Sigmoid colon (tissue), 3 donors: Measurements from ENCODE around the gene TMPRSS4.

Experiments used
- CTCF ChIP-seq, 4 experiments: fragments of 450-650 bp in 3 of 4; fragments of 200-600 bp in 1 of 4; IDR thresholded peaks; one replicate each; pipeline ENCODE4 v1.5.1; 2016 to 2019; ENCODE audit warnings: antibody characterized with exemption in 4 of 4, mild to moderate bottlenecking in 3 of 4, moderate library complexity in 2 of 4
- POLR2A ChIP-seq, 2 donors: fragments of 450-650 bp; IDR thresholded peaks; one replicate each; pipeline ENCODE4 v1.6.1; 2016; ENCODE audit warnings: antibody characterized with exemption in 2 of 2, mild to moderate bottlenecking in 2 of 2, moderate library complexity in 2 of 2

- TF ChIP-seq POLR2A (IDR thresholded peaks at IDR 0.05) (no peak), CTCF (IDR thresholded peaks at IDR 0.05) (no peak)
These were observed 24.2 kb upstream of the TMPRSS4 start for GRCh38 chr11:118052581-118053206.
